Measurements from ENCODE around the gene KDM1B.
"Not testable (repeated sequence)": the region's sequence is repeated elsewhere in the genome, so short reads cannot be mapped to it uniquely, and the experiment has no call there.

Gene KDM1B

GRCh38 chr6:18151801-18152200 is 3.4 kb upstream of the KDM1B start:
- no peak for DNase-seq

- no peak for DNase-seq
Measured at GRCh38 chr6:18153311-18153703, 1.9 kb upstream of the KDM1B start.

- DNase-seq, result peak; percentile 2
Measured at GRCh38 chr6:18154507-18155149, 594 bp upstream of the KDM1B start, which contains the start of gene TPMT. TSS of gene TPMT (minus strand) at chr6:18155077. CDS start at chr6:18149127, 5,950 bp downstream.

- DNase-seq, result peak; percentile 28
Measured at GRCh38 chr6:18155864-18156421, 721 bp downstream of the KDM1B start.

GRCh38 chr6:18160911-18161310 is 5.7 kb downstream of the KDM1B start:
- DNase-seq, result no peak

- no peak for DNase-seq
Measured at GRCh38 chr6:18161431-18161830, 6.2 kb downstream of the KDM1B start.

GRCh38 chr6:18162401-18162800 is 7.2 kb downstream of the KDM1B start:
- no peak for DNase-seq

GRCh38 chr6:18165751-18166150 is 10.5 kb downstream of the KDM1B start:
- DNase-seq, result no peak

- DNase-seq, result no peak
Measured at GRCh38 chr6:18166312-18167036, 11.3 kb downstream of the KDM1B start.

GRCh38 chr6:18168264-18168663 is 13.0 kb downstream of the KDM1B start:
- DNase-seq, result no peak

GRCh38 chr6:18171871-18172270 is 16.6 kb downstream of the KDM1B start:
- no peak for DNase-seq

- DNase-seq, result not testable (repeated sequence)
Measured at GRCh38 chr6:18176198-18176597, 21.0 kb downstream of the KDM1B start.

- DNase-seq, result no peak
Measured at GRCh38 chr6:18177286-18177965, 22.2 kb downstream of the KDM1B start.

GRCh38 chr6:18178960-18179615 is 23.9 kb downstream of the KDM1B start:
- no peak for DNase-seq

- no peak for DNase-seq
Measured at GRCh38 chr6:18179770-18180356, 24.6 kb downstream of the KDM1B start.

GRCh38 chr6:18182568-18182967 is 27.3 kb downstream of the KDM1B start:
- DNase-seq, result no peak

GRCh38 chr6:18183766-18184165 is 28.5 kb downstream of the KDM1B start:
- DNase-seq, result no peak

- DNase-seq, result no peak
Measured at GRCh38 chr6:18185624-18186023, 30.4 kb downstream of the KDM1B start.

- no peak for DNase-seq
Measured at GRCh38 chr6:18186033-18186432, 30.8 kb downstream of the KDM1B start.

GRCh38 chr6:18186540-18187250 is 31.5 kb downstream of the KDM1B start:
- DNase-seq, result no peak

GRCh38 chr6:18187701-18188100 is 32.5 kb downstream of the KDM1B start:
- DNase-seq, result no peak

GRCh38 chr6:18189196-18189595 is 34.0 kb downstream of the KDM1B start:
- no peak for DNase-seq
